Spleen (tissue), 7 donors: Measurements from ENCODE around the gene WDR81.

ENCODE experiments used
- CTCF ChIP-seq, 11 experiments: fragments of 200-600 bp in 7 of 11; fragments of 450-650 bp in 4 of 11; sonication (generic) in 4 of 11; IDR thresholded peaks in 8 of 11; conservative IDR thresholded peaks in 3 of 11; 1 replicate in 7 of 11; 2 replicates in 4 of 11; pipeline versions ENCODE4 v1.4.0 to v1.8.0; 2016 to 2021; ENCODE audit warnings: antibody characterized with exemption in 11 of 11, inconsistent platforms in 4 of 11, mild to moderate bottlenecking in 1 of 11
- POLR2A ChIP-seq, 3 donors: fragments of 450-650 bp; IDR thresholded peaks; one replicate each; pipeline ENCODE4 v1.5.1; 2017; ENCODE audit warnings: antibody characterized with exemption in 3 of 3, mild to moderate bottlenecking in 1 of 3
- donor health status: DM: no; HTN: no; CAD: no; lungs with moderate emphysema.
- donor health status: DM: no; HTN: no; CAD: no.
- donor health status: DM: no; HTN: no; CAD: no.

- TF ChIP-seq POLR2A (IDR thresholded peaks at IDR 0.05) (no peak), CTCF (IDR thresholded peaks at IDR 0.05 in 8 of 11, conservative IDR thresholded peaks at IDR 0.05 in 3 of 11) (no peak)
Observed at GRCh38 chr17:1743088-1743439, 18.6 kb downstream of the WDR81 start.
